Fibroblast of mammary gland (primary cell): ENCODE data around the gene BMPR1A.
"Not testable (repeated sequence)": the region's sequence is repeated elsewhere in the genome, so short reads cannot be mapped to it uniquely, and the experiment has no call there.

Source experiments
- DNase-seq: peaks from one replicate; pipeline ENCODE4 v3.0.0-alpha.2; 2010; ENCODE audit warnings: low read depth
- H3K4me3 ChIP-seq: 2 replicates; pipeline ENCODE4 v1.5.1; 2011; ENCODE audit warnings: low read depth, mild to moderate bottlenecking, low read length, moderate library complexity; ENCODE audit not compliant: control insufficient read depth
- CTCF ChIP-seq: conservative IDR thresholded peaks from 2 replicates; pipeline ENCODE4 v1.5.1; 2011; ENCODE audit warnings: low read depth, low read length, inconsistent platforms; ENCODE audit not compliant: control insufficient read depth, insufficient read depth

Gene BMPR1A

GRCh38 chr10:86857128-86857721, 100.8 kb downstream of the BMPR1A start:
- no peak overlapping the region for H3K4me3 ChIP-seq
- no peak for TF ChIP-seq CTCF
- DNase-seq: peak; percentile 76

GRCh38 chr10:86858011-86858410, 101.6 kb downstream of the BMPR1A start:
- no peak for TF ChIP-seq CTCF
- no peak for DNase-seq
- no peak overlapping the region for H3K4me3 ChIP-seq

GRCh38 chr10:86861351-86861750, 104.9 kb downstream of the BMPR1A start:
- H3K4me3 ChIP-seq: no peak overlapping the region
- TF ChIP-seq CTCF: no peak
- no peak for DNase-seq

- TF ChIP-seq CTCF: no peak
- H3K4me3 ChIP-seq: no peak overlapping the region
- DNase-seq: no peak
These were observed 106.0 kb downstream of the BMPR1A start for GRCh38 chr10:86862373-86862772.

- DNase-seq: no peak
- no peak overlapping the region for H3K4me3 ChIP-seq
- TF ChIP-seq CTCF: no peak
These were observed 106.5 kb downstream of the BMPR1A start for GRCh38 chr10:86862786-86863483.

GRCh38 chr10:86863484-86863842, 107.0 kb downstream of the BMPR1A start:
- no peak overlapping the region for H3K4me3 ChIP-seq
- no peak for TF ChIP-seq CTCF
- no peak for DNase-seq

GRCh38 chr10:86865011-86865811, 108.8 kb downstream of the BMPR1A start:
- H3K4me3 ChIP-seq, DNase-seq: not testable (repeated sequence)
